PC-3 (cell line): ENCODE results near the gene EFR3B. TPM values are rescaled to one million over a fixed set of nuclear protein-coding genes. Genes with fewer than 3 reads are reported as not detected.

Experiments
- ATAC-seq: fragments of 200-7000 bp; cut with Tn5 transposase; 2 replicates; pipeline ENCODE4 v1.9.1; 2020; ENCODE audit warnings: mild to moderate bottlenecking, moderate library complexity
- BruUV-seq: library from RNA; stranded (reverse); fragments of 400-500 nt; replicated peaks from 2 replicates; lab custom pipeline; 2021; lab: Mats Ljungman, UMichigan
- CTCF ChIA-PET: fragments of 300-600 bp; sonication (Branson Sonifier 250); formaldehyde crosslinking; loops from one replicate; lab custom pipeline; 2022; ENCODE audit warnings: antibody characterized with exemption; lab: Charles Lee
- POLR2A ChIA-PET: fragments of 300-600 bp; sonication (Branson Sonifier 250); formaldehyde crosslinking; loops from one replicate; lab custom pipeline; 2022; ENCODE audit warnings: antibody characterized with exemption; ENCODE audit not compliant: unreplicated experiment; lab: Charles Lee
- DNase-seq: peaks from one replicate; pipeline ENCODE4 v3.0.0-alpha.2; 2015
- H2AFZ ChIP-seq: fragments of 300-600 bp; sonication (generic); 2 replicates; pipeline ENCODE4 v1.6.0; 2016; ENCODE audit warnings: antibody characterized with exemption, low read length
- H3F3A ChIP-seq: fragments of 300-600 bp; sonication (generic); one replicate; pipeline ENCODE4 v1.6.0; 2017; ENCODE audit warnings: antibody characterized with exemption, low read length, control low read depth, mild to moderate bottlenecking; ENCODE audit not compliant: unreplicated experiment
- H3K27ac ChIP-seq: fragments of 300-600 bp; sonication (generic); 2 replicates; pipeline ENCODE4 v1.5.1; 2016; ENCODE audit warnings: mild to moderate bottlenecking, low read length
- H3K27me3 ChIP-seq: fragments of 300-600 bp; sonication (generic); 2 replicates; pipeline ENCODE4 v1.6.1; 2016; ENCODE audit warnings: low read length, mixed read lengths
- H3K36me3 ChIP-seq: fragments of 300-600 bp; sonication (generic); 2 replicates; pipeline ENCODE4 v1.6.1; 2016; ENCODE audit warnings: low read depth, mixed run types, low read length, mixed read lengths
- H3K4me1 ChIP-seq: fragments of 300-600 bp; sonication (generic); 2 replicates; pipeline ENCODE4 v1.5.1; 2016; ENCODE audit warnings: low read length; ENCODE audit not compliant: insufficient read depth
- H3K4me2 ChIP-seq: fragments of 300-600 bp; sonication (generic); 2 replicates; pipeline ENCODE4 v1.6.0; 2016; ENCODE audit warnings: low read length
- H3K4me3 ChIP-seq: fragments of 300-600 bp; sonication (generic); 2 replicates; pipeline ENCODE4 v1.5.1; 2016; ENCODE audit warnings: mild to moderate bottlenecking, low read length, mixed read lengths
- H3K79me2 ChIP-seq: fragments of 300-600 bp; sonication (generic); 2 replicates; pipeline ENCODE4 v1.6.1; 2017; ENCODE audit warnings: low read length, mixed read lengths
- H3K9ac ChIP-seq: fragments of 300-600 bp; sonication (generic); 2 replicates; pipeline ENCODE4 v1.6.0; 2016; ENCODE audit warnings: mild to moderate bottlenecking, low read length
- H3K9me2 ChIP-seq: fragments of 300-600 bp; sonication (generic); replicated peaks from 2 replicates; pipeline ENCODE4 v1.6.1; 2016; ENCODE audit warnings: mixed run types, low read length, mixed read lengths
- H3K9me3 ChIP-seq: fragments of 300-600 bp; sonication (generic); 2 replicates; pipeline ENCODE4 v1.6.1; 2016; ENCODE audit warnings: low read length, mixed read lengths
- H4K20me1 ChIP-seq: fragments of 300-600 bp; sonication (generic); 2 replicates; pipeline ENCODE4 v1.6.1; 2016; ENCODE audit warnings: low read length, mixed read lengths
- EZH2 ChIP-seq: fragments of 300-600 bp; sonication (generic); IDR thresholded peaks from one replicate; pipeline ENCODE4 v1.6.1; 2017; ENCODE audit warnings: antibody characterized with exemption, mild to moderate bottlenecking, low read length; ENCODE audit not compliant: unreplicated experiment
- EZH2phosphoT487 ChIP-seq: fragments of 300-600 bp; sonication (generic); IDR thresholded peaks from 2 replicates; pipeline ENCODE4 v1.6.1; 2018; ENCODE audit warnings: mild to moderate bottlenecking, antibody characterized with exemption, low read length, borderline replicate concordance
- intact Hi-C: fragments of 100-400 bp; cut with micrococcal nuclease; formaldehyde crosslinking; loops from 2 replicates; pipeline ENCODE4 v1.9.0; 2023
- total RNA-seq: library from RNA; depleted of rRNA; stranded (reverse); fragments of >200 nt; gene quantifications from 2 replicates; pipeline ENCODE4 v1.2.3, GENCODE V29; 2014
- TF ChIP-seq, protein P1 (sequence below): fragments of 300-600 bp; sonication (generic); conservative IDR thresholded peaks from 2 replicates; pipeline ENCODE4 v1.5.1; 2017; ENCODE audit warnings: antibody characterized with exemption, low read depth, mild to moderate bottlenecking, low read length

EFR3B gene
- total RNA-seq, 1 experiment from 2014 or later: 4.6 TPM

- BruUV-seq: no TSS peak
- no peak overlapping the region for H2AFZ ChIP-seq
- no peaks in the 10 kb centered on the region for H3F3A ChIP-seq
- no peak overlapping the region for H3K27ac ChIP-seq
- no peaks in the 10 kb centered on the region for H4K20me1 ChIP-seq
- no peak overlapping the region for H3K4me2 ChIP-seq
- CTCF ChIA-PET: no interaction called here
- H3K9ac ChIP-seq: no peak overlapping the region
- no peak for DNase-seq
- no peak overlapping the region for H3K4me3 ChIP-seq
- no peaks in the 10 kb centered on the region for H3K36me3 ChIP-seq
- no peak for TF ChIP-seq EZH2phosphoT487
- no peak for TF ChIP-seq EZH2
- TF ChIP-seq, protein P1, sequence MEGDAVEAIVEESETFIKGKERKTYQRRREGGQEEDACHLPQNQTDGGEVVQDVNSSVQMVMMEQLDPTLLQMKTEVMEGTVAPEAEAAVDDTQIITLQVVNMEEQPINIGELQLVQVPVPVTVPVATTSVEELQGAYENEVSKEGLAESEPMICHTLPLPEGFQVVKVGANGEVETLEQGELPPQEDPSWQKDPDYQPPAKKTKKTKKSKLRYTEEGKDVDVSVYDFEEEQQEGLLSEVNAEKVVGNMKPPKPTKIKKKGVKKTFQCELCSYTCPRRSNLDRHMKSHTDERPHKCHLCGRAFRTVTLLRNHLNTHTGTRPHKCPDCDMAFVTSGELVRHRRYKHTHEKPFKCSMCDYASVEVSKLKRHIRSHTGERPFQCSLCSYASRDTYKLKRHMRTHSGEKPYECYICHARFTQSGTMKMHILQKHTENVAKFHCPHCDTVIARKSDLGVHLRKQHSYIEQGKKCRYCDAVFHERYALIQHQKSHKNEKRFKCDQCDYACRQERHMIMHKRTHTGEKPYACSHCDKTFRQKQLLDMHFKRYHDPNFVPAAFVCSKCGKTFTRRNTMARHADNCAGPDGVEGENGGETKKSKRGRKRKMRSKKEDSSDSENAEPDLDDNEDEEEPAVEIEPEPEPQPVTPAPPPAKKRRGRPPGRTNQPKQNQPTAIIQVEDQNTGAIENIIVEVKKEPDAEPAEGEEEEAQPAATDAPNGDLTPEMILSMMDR: no peak
- H3K9me2 ChIP-seq: no peaks in the 10 kb centered on the region
- peaks cover 3% of the 10 kb centered on the region for H3K4me1 ChIP-seq
- no peaks in the 10 kb centered on the region for H3K9me3 ChIP-seq
- intact Hi-C loops: no loop called here
- H3K27me3 ChIP-seq: no peaks in the 10 kb centered on the region
- no peaks in the 10 kb centered on the region for H3K79me2 ChIP-seq
- ATAC-seq: no peak
- POLR2A ChIA-PET: no interaction called here
Measured at GRCh38 chr2:25050128-25050527, 8.3 kb downstream of the EFR3B start.

GRCh38 chr2:25053041-25053440 is 11.2 kb downstream of the EFR3B start:
- Histone ChIP-seq H3K4me2 (no peak overlapping the region), H2AFZ (no peak overlapping the region), H4K20me1 (no peaks in the 10 kb centered on the region), H3K9me2 (no peaks in the 10 kb centered on the region), H3K79me2 (no peaks in the 10 kb centered on the region), H3K27ac (no peak overlapping the region), H3F3A (no peaks in the 10 kb centered on the region), H3K4me1 (no peaks in the 10 kb centered on the region), H3K9ac (no peak overlapping the region), H3K9me3 (no peaks in the 10 kb centered on the region), H3K4me3 (no peak overlapping the region), H3K36me3 (no peaks in the 10 kb centered on the region), H3K27me3 (no peaks in the 10 kb centered on the region)
- DNase-seq (no peak), ATAC-seq (no peak)
- CTCF ChIA-PET: interaction anchor here (0.6 kb wide), 1 partner anchor 76 kb away, joined by 8 read pairs; no protein-coding TSS in a partner anchor
- intact Hi-C loops: no loop called here
- POLR2A ChIA-PET: no interaction called here
- TF ChIP-seq EZH2 (no peak), EZH2phosphoT487 (no peak)
- TF ChIP-seq, protein P1: no peak
- no TSS peak for BruUV-seq

GRCh38 chr2:25054720-25055119 is 12.8 kb downstream of the EFR3B start:
- POLR2A ChIA-PET: no interaction called here
- H2AFZ ChIP-seq: no peak overlapping the region
- no peaks in the 10 kb centered on the region for H3K36me3 ChIP-seq
- TF ChIP-seq EZH2phosphoT487: no peak
- no peak for TF ChIP-seq EZH2
- TF ChIP-seq, protein P1: no peak; the same call in 1 of the 2 replicates
- no peaks in the 10 kb centered on the region for H3K27me3 ChIP-seq
- intact Hi-C loops: no loop called here
- H3K9ac ChIP-seq: no peak overlapping the region
- no peaks in the 10 kb centered on the region for H3K9me3 ChIP-seq
- H3K4me3 ChIP-seq: no peak overlapping the region
- DNase-seq: no peak
- CTCF ChIA-PET: no interaction called here
- H3F3A ChIP-seq: no peaks in the 10 kb centered on the region
- no peaks in the 10 kb centered on the region for H4K20me1 ChIP-seq
- peak; percentile 64 for ATAC-seq
- H3K4me1 ChIP-seq: no peaks in the 10 kb centered on the region
- H3K79me2 ChIP-seq: no peaks in the 10 kb centered on the region
- no peak overlapping the region for H3K27ac ChIP-seq
- H3K9me2 ChIP-seq: no peaks in the 10 kb centered on the region
- no peak overlapping the region for H3K4me2 ChIP-seq
- BruUV-seq: no TSS peak
